ENCODE results near the gene TAS2R46.

The TAS2R46 gene

DNA sequence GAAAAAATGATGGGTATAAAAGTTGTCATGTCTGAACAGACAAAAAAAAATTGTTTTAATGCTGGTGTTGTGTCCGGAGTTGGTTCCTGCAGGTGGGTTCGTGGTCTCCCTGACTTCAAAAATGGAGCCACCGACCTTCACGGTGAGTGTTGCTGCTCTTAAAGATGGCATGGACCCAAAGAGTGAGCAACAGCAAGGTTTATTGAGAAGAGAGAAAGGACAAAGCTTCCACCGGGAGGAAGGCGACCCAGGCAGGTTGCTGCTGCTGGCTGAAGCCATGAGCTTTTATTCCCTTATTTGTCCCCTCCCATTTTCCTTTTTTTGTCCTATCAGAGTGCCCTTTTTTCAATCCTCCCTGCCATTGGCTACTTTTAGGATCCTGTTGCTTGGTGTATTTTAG lies 30.8 kb downstream of the TAS2R46 start, which contains the start of gene TAS2R31:
TSS of gene TAS2R31 (minus strand) at position 101 of the 400 bp plus-strand sequence. CDS start at position 29, 72 bp downstream.
- DNase-seq: no peak

DNA sequence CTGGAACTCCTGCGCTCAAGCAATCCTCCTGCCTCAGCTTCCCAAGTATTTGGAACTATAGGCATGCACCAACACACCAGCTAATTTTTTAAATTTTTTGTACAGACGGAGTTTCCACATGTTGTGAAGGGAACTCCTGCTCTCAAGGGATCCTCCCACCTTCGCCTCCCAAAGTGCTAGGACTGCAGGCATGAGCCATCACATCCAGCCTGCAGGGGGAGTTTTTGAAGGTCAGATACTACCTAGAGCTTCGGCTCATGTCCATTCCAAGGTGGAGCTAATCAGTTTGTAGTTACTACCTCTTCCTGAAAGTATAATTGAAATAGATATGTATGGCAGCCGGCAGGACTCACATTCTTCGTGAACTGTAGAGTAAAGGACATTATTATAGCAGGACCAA lies 36.0 kb downstream of the TAS2R46 start:
- DNase-seq: no peak

GRCh38 chr12:11023387-11023786 lies 38.7 kb downstream of the TAS2R46 start:
- DNase-seq: no peak

- DNase-seq: no peak
Measured at GRCh38 chr12:11022520-11022919, 39.6 kb downstream of the TAS2R46 start, which contains the start of gene TAS2R19. Gene TAS2R19, minus strand, starts transcription at chr12:11022620. Its CDS starts 49 bp downstream, at chr12:11022571.

GRCh38 chr12:11016937-11017336 lies 45.2 kb downstream of the TAS2R46 start:
- DNase-seq: no peak

- DNase-seq: no peak
Measured at GRCh38 chr12:11015775-11016430, 46.2 kb downstream of the TAS2R46 start.

GRCh38 chr12:11014234-11014633 lies 47.9 kb downstream of the TAS2R46 start:
- no peak for DNase-seq
